Epithelial cell of esophagus (primary cell): ENCODE measurements around the gene SRPRB.

ENCODE experiments used
- DNase-seq: peaks from one replicate; pipeline ENCODE4 v3.0.0; 2010; ENCODE audit warnings: low read depth
- H3K4me3 ChIP-seq: 2 replicates; pipeline ENCODE4 v1.5.1; 2011; ENCODE audit warnings: mild to moderate bottlenecking, low read length, control low read depth
- CTCF ChIP-seq: IDR thresholded peaks from 2 replicates; pipeline ENCODE4 v1.5.1; 2011; ENCODE audit warnings: low read depth, mild to moderate bottlenecking, low read length, control low read depth, inconsistent platforms; ENCODE audit not compliant: insufficient read depth; ENCODE audit errors: missing control alignments

The SRPRB gene

GRCh38 chr3:133837487-133838295 lies 32.1 kb downstream of the SRPRB start:
- DNase-seq, result no peak
- H3K4me3 ChIP-seq, result no peak overlapping the region
- no peak for TF ChIP-seq CTCF

GRCh38 chr3:133838296-133838789 lies 32.7 kb downstream of the SRPRB start:
- DNase-seq, result no peak
- H3K4me3 ChIP-seq, result no peak overlapping the region
- no peak for TF ChIP-seq CTCF

GRCh38 chr3:133838916-133839800 lies 33.5 kb downstream of the SRPRB start:
- no peak for TF ChIP-seq CTCF
- DNase-seq, result no peak
- H3K4me3 ChIP-seq, result no peak overlapping the region

- no peak for TF ChIP-seq CTCF
- H3K4me3 ChIP-seq, result no peak overlapping the region
- no peak for DNase-seq
These were observed 34.6 kb downstream of the SRPRB start for GRCh38 chr3:133840055-133840737.

- DNase-seq, result no peak
- H3K4me3 ChIP-seq, result no peak overlapping the region
- no peak for TF ChIP-seq CTCF
These were observed 35.2 kb downstream of the SRPRB start for GRCh38 chr3:133840767-133841166.

- H3K4me3 ChIP-seq, result no peak overlapping the region
- TF ChIP-seq CTCF, result no peak
- no peak for DNase-seq
These were observed 35.6 kb downstream of the SRPRB start for GRCh38 chr3:133841196-133841595.
